Activated CD8-positive, alpha-beta memory T cell treated with anti-CD3 and anti-CD28 coated beads, Interleukin-2, amount 50 U/mL, for 1 hour (primary cell): ENCODE measurements around the gene PEPD.

Source experiments
- DNase-seq: peaks from one replicate; pipeline ENCODE4 v3.0.0-alpha.2; 2020; ENCODE audit errors: extremely low read depth

The PEPD gene

DNA sequence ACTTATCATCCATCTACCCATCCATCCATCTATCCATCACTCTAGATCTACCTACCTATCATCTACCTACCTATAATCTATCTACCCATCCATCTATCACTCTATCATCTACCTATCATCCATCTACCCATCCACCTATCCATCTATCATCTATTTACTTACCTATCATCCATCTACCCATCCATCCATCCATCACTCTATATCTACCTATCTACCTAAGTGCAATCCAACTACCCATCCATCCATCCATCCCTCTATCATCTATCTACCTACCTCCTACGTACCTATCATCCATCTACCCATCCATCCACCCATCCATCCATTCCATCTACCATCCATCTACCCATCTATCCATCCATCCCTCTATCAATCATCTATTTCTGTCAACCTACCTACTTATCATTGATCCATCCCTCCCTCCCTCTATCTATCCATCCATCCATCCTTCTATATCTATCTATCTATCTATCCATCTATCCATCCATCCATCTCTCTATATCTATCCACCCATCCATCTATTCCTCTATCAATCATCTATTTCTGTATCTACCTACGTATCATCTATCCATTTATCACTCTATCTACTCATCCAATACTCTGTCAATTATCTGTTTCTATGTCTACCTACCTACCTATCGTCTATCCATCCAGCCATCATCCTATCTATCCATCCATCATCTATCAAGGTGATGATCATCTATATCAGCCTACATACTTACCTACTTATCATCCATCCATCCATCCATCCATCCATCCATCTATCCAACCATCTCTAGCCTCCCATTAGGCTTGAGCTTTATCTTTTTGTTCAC lies 99.0 kb downstream of the PEPD start:
- DNase-seq = no peak

DNA sequence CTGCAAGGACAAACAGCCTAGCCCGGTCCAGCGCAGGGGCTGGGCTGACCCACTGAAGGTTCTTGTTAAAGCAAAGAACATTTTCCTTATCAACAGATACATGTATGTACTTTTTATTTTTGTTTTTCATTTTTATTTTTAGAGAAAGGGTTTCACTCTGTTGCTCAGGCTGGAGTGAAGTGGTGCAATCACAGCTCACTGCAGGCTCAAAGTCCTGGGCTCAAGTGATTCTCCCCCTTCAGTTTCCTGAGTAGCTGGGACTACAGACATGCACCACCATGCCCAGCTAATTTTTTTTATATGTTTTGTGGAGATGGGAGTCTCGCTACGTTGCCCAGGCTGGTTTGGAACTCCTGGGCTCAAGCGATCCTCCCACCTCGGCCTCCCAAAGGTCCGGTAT lies 100.2 kb downstream of the PEPD start:
- no peak for DNase-seq

DNA sequence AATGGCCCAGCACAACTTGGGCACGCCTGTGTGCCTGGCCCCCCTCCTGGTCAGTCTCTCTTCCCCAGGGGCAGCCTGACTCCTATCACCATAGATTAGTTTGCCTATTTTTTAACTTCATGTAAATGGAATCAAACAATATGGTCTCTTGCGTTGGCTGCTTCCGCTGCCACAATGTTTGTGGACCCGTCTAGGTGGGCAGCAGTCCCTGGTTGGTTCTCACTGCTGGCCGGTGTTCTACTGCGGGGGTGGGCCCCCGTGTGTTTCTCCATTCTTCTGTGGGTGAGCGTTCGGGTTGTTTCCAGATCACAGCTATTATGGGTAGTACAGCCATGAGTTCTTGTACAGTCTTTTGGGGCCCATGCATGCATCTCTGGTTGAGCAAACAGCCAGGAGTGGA lies 100.8 kb downstream of the PEPD start:
- no peak for DNase-seq

DNA sequence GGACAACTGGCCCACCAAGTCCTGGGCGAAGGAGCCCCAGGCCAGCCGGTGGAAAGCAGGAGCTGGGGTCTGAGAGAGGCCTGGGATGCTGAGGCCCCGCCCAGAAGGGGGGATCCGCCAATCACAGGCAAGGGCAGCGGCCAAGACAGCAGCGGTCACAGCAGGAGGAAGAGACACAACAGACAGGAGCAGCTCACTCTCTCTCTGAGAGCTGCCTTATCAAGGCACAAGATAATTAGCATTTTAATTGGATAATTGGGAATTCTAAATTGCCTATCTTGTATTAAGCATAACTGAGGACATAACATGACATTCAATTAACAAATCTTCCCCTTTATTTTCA lies 101.8 kb downstream of the PEPD start:
- no peak for DNase-seq

- no peak for DNase-seq
Observed at GRCh38 chr19:33418871-33419787, 102.5 kb downstream of the PEPD start.

DNA sequence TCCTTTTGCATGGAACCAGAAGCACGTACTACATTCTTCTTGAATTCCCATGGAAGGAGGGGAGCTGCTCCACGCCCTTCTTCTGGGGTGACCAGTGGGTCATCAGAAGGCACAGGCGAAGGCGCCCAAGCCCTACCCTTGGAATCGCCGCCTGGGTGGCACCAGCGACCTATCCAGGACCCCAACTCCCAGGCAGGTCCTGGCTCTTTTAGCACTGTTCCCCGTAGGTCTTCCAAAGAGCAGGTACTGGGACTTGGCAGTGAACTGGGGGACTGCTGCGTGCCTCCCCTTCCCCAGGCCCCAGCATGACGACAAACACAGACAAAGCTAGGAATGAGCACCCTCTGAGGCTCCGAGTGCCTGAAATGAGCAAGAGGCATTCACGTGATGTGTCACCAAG lies 103.1 kb downstream of the PEPD start:
- no peak for DNase-seq

GRCh38 chr19:33417751-33418150 lies 103.8 kb downstream of the PEPD start:
- DNase-seq = no peak

GRCh38 chr19:33416307-33417215 lies 105.0 kb downstream of the PEPD start:
- DNase-seq = peak; percentile 27

GRCh38 chr19:33414667-33415605 lies 106.7 kb downstream of the PEPD start:
- DNase-seq = no peak

DNA sequence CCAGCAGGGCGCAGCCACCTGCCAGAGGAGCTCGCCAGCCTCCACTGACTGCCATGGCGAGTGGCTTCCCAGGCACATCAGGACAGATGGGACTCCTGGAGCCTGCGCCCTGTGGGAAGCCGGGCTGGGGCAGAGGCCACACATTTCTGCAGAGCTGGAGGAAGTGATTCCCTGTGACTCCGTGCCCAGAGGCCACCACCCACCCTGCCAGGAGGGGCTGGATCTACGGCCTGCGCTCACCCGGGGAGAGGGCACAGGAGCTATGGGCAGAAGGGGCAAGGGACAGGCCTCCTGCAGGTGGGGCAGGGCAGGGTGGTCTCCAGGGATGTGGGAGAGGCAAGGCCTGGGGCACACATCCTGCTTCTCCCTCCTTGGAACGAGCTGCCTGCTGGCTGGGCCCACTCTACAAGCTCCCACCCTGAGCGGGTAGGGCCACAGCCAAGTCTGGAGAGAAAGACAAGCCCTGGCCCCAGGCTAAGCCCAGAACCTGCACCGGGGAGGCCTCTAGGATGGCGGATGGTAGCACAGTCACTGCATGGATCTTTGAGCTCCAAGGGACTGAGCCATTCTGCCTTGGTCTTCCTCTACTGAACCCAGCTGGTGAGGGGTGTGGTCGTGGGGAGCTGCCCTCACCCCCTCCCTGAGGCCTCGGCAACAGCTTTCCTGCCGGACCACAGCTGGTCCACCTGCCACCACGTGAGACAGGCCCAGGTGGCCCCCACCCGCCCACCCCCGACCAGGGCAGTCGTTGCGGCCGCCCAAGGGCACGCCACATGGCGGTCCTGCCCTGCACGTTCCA lies 107.5 kb downstream of the PEPD start:
- DNase-seq = no peak

- DNase-seq = no peak
Observed at GRCh38 chr19:33413426-33413725, 108.2 kb downstream of the PEPD start.

DNA sequence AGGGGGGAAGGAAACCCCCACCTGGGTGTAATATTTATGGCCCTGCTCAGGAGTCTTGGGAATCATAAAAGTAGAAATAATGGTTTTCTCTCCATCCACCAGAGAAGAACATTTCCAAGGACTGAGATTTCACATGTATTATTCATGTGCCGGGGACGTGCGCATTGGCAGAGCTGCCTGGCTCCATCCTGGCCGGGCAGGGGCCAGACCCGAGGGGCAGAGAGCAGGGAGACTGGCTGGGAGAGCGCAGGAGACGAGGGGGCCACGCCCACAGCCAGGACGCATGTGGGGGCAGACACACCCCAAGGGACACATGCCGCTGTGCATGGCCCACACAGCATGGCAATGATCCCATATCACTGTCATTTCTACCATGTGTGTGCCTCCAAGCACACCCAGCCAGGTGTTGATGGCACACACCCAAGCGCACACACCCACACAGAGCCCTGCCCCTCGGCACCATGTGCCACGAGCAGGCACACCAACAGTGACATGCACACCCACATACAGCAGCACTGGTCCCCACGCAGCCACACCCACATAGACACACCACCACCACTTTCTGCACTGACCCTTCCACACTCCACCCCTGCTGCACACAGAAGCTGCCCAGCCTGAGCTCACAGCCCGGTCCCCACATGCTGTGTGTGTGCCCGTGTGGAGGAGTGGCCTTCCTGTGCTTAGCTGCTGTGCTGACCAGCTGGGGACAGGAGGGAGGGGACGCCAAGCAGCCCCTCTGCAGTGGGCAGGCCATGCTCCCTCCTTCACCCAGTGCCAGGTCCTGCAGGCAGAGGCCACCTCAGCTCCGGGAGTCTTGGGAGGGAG lies 108.8 kb downstream of the PEPD start:
- no peak for DNase-seq

DNA sequence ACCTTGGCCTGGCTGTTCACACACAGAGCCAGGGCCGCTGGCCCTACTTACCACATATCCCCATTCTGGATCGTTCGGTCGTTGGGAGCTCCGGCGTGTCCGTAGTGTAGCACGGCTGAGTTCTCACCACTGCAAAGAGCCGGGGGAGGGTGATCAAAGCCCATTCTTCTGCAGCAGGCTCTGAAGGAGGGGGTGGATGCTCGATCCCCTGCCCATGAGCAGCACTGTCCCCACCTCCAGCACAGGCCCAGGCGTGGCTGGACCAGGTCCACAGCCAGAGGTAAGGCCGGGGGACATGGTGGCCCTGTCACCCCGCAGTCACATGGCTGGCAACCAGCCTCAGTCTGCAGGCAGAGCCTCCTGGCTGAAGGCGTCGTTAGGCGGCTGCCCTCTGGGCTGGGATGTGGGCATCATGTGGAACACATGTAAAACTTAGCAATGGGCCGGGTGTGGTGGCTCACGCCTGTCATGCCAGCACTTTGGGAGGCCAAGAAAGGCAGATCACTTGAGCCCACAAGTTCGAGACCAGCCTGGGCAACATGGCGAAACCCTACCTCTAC lies 109.9 kb downstream of the PEPD start:
- DNase-seq = no peak

DNA sequence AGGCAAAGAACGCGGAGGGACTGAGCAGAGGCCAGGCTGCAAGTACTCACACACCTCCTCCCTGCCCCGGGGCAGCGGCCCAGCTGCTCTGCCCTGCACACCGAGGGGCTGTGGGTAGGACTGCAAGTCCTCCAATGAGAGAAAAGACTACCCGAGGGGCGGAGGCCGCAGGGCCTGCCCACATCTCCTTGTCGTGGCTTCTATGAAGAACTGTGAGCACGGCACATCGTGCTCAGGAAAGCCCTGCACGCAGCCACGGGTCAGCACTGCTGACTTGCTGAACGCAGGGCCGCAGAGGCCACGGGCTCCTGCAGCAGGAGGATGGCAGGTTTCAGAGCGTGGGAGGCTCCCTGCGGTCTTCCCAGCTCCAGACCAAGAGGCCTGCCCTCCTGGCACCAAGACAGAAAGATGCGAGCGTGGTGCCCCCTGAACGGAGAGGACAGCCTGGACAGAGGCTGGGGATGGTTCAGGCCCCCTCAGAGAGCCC lies 110.6 kb downstream of the PEPD start:
- no peak for DNase-seq

DNA sequence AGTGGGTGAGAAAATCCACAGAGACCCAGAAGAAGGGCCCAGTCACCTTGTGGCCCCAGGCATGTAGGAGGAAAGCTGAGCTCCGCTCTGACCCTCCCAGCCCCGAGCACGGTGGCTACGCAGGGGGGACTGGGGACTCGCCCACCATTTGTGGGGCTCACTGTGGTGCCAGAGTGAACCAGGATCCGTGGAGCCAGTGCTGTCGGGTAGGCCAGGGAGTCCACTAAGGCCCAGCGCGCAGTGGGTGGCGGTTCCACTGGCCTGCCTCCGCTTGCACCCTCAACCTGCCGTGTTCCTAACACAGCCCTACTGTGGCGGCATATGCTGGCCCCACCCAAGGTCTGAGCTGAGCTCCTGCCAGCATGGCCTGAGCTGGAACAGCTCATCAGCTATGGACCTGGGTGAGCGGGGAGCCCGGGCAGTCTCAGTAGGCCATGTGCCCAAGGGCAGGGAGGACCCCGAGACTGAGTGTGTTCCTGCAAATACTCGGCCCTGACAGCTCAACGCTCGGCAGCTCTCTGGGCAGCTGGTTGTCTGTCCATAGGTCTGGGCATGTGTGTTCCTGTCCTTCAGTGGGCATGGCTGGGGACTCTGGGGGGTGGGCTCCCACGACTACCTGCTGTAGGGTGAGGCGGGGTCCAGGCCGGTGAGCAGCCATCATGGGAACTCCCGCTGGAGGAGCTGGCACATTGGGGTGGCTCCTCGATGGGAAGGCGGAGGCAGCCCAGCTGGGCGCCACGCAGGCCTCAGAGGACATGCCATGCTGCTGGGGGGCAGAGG lies 111.5 kb downstream of the PEPD start:
- no peak for DNase-seq

DNA sequence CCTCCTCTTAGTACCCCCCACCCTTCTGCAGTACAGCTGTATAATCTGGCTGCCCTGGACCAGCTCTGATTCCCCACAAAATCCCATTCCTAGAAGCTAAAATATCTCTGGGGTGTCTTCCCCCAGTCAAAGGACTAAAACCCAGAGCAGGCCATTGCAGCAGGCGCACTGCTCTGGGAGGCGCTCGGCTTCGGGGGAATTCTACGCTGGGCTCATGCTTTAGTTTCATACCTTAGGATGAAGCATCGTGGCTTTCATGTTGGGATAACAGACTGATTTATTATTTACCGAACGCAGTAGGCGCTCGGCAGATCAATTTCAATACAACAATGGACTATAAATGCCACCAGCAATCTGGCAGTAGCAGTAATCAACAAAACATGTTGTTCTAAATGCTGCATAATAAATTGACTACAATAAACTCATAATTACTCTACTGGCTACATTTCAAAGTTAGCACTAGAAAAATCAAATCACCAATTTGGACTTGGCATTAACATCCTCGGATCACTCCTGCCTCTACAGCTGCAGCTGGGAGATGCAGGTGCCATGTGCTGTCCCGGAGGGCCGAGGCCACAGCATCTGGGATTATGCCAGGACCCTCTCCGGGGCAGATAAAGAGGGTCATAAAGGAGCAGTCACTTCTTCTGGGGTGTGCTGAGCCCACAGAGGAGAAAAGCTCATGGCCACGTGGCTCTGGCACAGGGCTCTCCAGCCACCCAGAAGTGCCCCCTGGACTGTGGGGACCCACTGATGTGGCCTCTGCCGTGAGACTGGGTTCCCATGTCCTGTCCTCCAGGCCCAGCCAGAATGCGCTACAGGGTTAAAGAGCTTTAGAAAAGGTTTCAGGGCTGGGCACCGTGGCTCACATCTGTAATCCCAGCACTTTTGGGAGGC lies 112.8 kb downstream of the PEPD start:
- no peak for DNase-seq

- no peak for DNase-seq
Observed at GRCh38 chr19:33408116-33408515, 113.5 kb downstream of the PEPD start.
